Tibial nerve (tissue), 4 donors: ENCODE data around the gene PREX1. TPM values are rescaled to one million over a fixed set of nuclear protein-coding genes. Genes with fewer than 3 reads are reported as not detected.
A peak's percentile ranks its signal among the peaks of the same experiment; 100 is the strongest.

Source experiments
- DNase-seq, 2 donors: peaks; one replicate each; pipeline ENCODE4 v3.0.0-alpha.2; 2019; ENCODE audit warnings: low spot score in 2 of 2
- H3K27ac ChIP-seq, 4 donors: fragments of 200-600 bp; sonication (generic) in 3 of 4; one replicate each; pipeline ENCODE4 v1.5.1; 2017 to 2019; ENCODE audit warnings: mild to moderate bottlenecking in 1 of 4
- H3K27me3 ChIP-seq, 2 donors: fragments of 200-600 bp; sonication (generic) in 1 of 2; one replicate each; pipeline versions ENCODE4 v1.5.1 to v1.6.0; 2017 to 2019
- H3K36me3 ChIP-seq, 3 donors: fragments of 200-600 bp; sonication (generic); one replicate each; pipeline ENCODE4 v1.5.1; 2018 to 2019
- H3K4me1 ChIP-seq, 4 donors: fragments of 200-600 bp; sonication (generic) in 3 of 4; one replicate each; pipeline ENCODE4 v1.5.1; 2017 to 2019
- H3K4me3 ChIP-seq, 4 donors: fragments of 200-600 bp; sonication (generic) in 3 of 4; one replicate each; pipeline ENCODE4 v1.5.1; 2017 to 2019; ENCODE audit warnings: mild to moderate bottlenecking in 1 of 4, moderate library complexity in 1 of 4
- H3K9me3 ChIP-seq, 4 donors: fragments of 200-600 bp; sonication (generic) in 3 of 4; one replicate each; pipeline ENCODE4 v1.5.1; 2017 to 2019
- CTCF ChIP-seq, 5 experiments: fragments of 200-600 bp in 3 of 5; fragments of 450-650 bp in 2 of 5; sonication (generic) in 3 of 5; IDR thresholded peaks; one replicate each; pipeline ENCODE4 v1.5.1; 2016 to 2019; ENCODE audit warnings: antibody characterized with exemption in 5 of 5, mild to moderate bottlenecking in 3 of 5, moderate library complexity in 2 of 5
- EP300 ChIP-seq, 2 donors: sonication (generic); formaldehyde crosslinking; IDR thresholded peaks; one replicate each; pipeline ENCODE4 v1.6.1; 2017; ENCODE audit warnings: antibody characterized with exemption in 2 of 2, mild to moderate bottlenecking in 1 of 2
- POLR2A ChIP-seq, 2 donors: fragments of 450-650 bp; IDR thresholded peaks; one replicate each; pipeline ENCODE4 v1.6.1; 2017; ENCODE audit warnings: antibody characterized with exemption in 2 of 2, mild to moderate bottlenecking in 2 of 2, moderate library complexity in 2 of 2
- WGBS, 2 donors: methylation state at CpG; one replicate each; pipeline ENCODE4 v1.1.5; 2018; 5-methylcytosine and 5-hydroxymethylcytosine counted together
- total RNA-seq, 4 donors: library from RNA; depleted of rRNA; stranded (reverse); fragments of >200 nt; gene quantifications; one replicate each; pipeline ENCODE4 v1.1.0, GENCODE V29; 2016

PREX1 gene
- total RNA-seq, 4 donors from 2014 or later: 30.1 to 50.7 (median 32.5) TPM

DNA sequence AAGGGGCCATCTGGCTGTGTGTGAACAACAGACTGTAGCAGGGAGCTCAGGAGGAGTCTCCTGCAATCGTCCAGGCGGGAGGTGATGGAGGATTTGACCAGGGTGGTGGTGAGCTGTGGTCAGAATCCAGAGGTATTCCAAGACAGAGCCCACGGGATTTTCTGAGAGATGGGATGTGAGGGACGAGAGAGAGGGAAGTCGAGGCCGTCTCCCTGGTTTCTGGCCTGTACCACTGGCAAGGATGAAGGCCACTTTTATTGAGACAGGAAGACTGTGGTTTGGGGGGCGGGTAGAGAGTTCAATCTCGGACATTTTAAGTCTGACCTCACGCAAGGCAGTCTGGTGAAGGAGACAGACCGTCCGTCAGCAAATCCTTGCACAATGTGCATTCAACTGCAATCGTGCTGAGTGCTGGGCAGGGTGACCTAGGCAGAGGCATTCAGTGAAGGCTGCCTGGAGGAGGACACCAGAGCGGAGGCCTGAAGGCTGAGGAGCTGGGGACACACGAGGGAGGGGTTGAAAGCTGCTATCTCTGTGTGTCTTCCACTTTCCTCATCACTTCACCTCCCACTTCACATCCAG, 53.9 kb downstream of the PREX1 start:
- WGBS, 2 donors: 58 to 60% methylated on average over 14 of the region's 14 CpGs
- peaks cover 0 to under 1% (median 0%) of the 10 kb centered on the region in 4 donors for H3K9me3 ChIP-seq
- TF ChIP-seq POLR2A (IDR thresholded peaks at IDR 0.05): no peak
- peak in 1 of 2 donors; percentile 29 for TF ChIP-seq EP300 (IDR thresholded peaks at IDR 0.05)
- no peak for TF ChIP-seq CTCF (IDR thresholded peaks at IDR 0.05)
- H3K36me3 ChIP-seq: no peaks in the 10 kb centered on the region
- DNase-seq: no peak
- H3K4me1 ChIP-seq: peaks cover 0 to 53% (median 22%) of the 10 kb centered on the region in 4 donors
- H3K27ac ChIP-seq: peak overlapping the region in 2 of 4 donors; percentile 20 to 43
- H3K27me3 ChIP-seq: no peaks in the 10 kb centered on the region
- H3K4me3 ChIP-seq: no peak overlapping the region

- peaks cover 0 to 55% (median 26%) of the 10 kb centered on the region in 4 donors for H3K4me1 ChIP-seq
- 54 to 59% methylated on average over 17 of the region's 17 CpGs for WGBS, 2 donors
- H3K9me3 ChIP-seq: no peaks in the 10 kb centered on the region
- no peaks in the 10 kb centered on the region for H3K36me3 ChIP-seq
- no peaks in the 10 kb centered on the region for H3K27me3 ChIP-seq
- no peak overlapping the region for H3K27ac ChIP-seq
- H3K4me3 ChIP-seq: no peak overlapping the region
- TF ChIP-seq CTCF (IDR thresholded peaks at IDR 0.05) (no peak), EP300 (IDR thresholded peaks at IDR 0.05) (peak in 1 of 2 donors; percentile 69), POLR2A (IDR thresholded peaks at IDR 0.05) (no peak)
- DNase-seq: peak; percentile 46 to 51
These were observed 55.4 kb downstream of the PREX1 start for GRCh38 chr20:48772183-48772976.

DNA sequence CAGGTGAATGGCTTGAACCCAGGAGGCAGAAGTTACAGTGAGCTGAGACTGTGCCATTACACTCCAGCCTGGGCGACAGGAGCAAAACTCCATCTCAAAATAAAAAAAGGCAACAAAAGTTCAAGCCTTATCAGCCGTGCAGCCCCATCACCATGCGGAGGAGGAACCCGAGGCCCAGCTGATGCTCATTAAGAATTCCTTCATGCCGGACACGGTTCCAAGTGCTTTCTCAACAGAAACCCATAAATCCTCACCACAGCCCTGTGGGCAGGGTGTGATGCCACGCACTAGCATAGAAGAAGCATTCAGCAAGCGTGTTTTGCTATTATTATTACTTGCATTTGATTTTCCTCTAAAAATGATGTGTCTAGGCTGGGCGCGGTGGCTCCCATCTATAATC, 56.3 kb downstream of the PREX1 start:
- no peak for TF ChIP-seq POLR2A (IDR thresholded peaks at IDR 0.05)
- TF ChIP-seq CTCF (IDR thresholded peaks at IDR 0.05): no peak
- no peak for TF ChIP-seq EP300 (IDR thresholded peaks at IDR 0.05)
- no peaks in the 10 kb centered on the region for H3K36me3 ChIP-seq
- 32 to 48% methylated on average over 10 of the region's 10 CpGs for WGBS, 2 donors

GRCh38 chr20:48770700-48771442, 56.9 kb downstream of the PREX1 start:
- TF ChIP-seq POLR2A (IDR thresholded peaks at IDR 0.05) (no peak), CTCF (IDR thresholded peaks at IDR 0.05) (no peak), EP300 (IDR thresholded peaks at IDR 0.05) (no peak)
- DNase-seq: no peak
- Histone ChIP-seq H3K4me1 (peaks cover 0 to 52% (median 21%) of the 10 kb centered on the region in 4 donors), H3K4me3 (no peak overlapping the region), H3K27ac (no peak overlapping the region), H3K9me3 (no peaks in the 10 kb centered on the region), H3K36me3 (no peaks in the 10 kb centered on the region), H3K27me3 (no peaks in the 10 kb centered on the region)
- 68 to 77% methylated on average over 9 of the region's 9 CpGs for WGBS, 2 donors

More for the DNA sequence above, 56.3 kb downstream of the PREX1 start:
- H3K27me3 ChIP-seq: no peaks in the 10 kb centered on the region
- no peak overlapping the region for H3K27ac ChIP-seq
- H3K4me3 ChIP-seq: no peak overlapping the region
- peaks cover 0 to 53% (median 23%) of the 10 kb centered on the region in 4 donors for H3K4me1 ChIP-seq
- H3K9me3 ChIP-seq: no peaks in the 10 kb centered on the region
- no peak for DNase-seq
